Lung (tissue), 12 donors: ENCODE data around the gene CLIC5. TPM values are rescaled to one million over a fixed set of nuclear protein-coding genes. Genes with fewer than 3 reads are reported as not detected.

Experiments used
- ATAC-seq: fragments of 200-7000 bp; cut with Tn5 transposase; one replicate; pipeline ENCODE4 v1.9.1; 2020; ENCODE audit warnings: moderate number of reproducible peaks; ENCODE audit not compliant: insufficient read depth, low FRiP score
- DNase-seq, 3 donors: peaks; one replicate each; pipeline ENCODE4 v3.0.0-alpha.2; 2013 to 2017
- H3K27ac ChIP-seq, 2 donors: one replicate each; pipeline ENCODE4 v1.5.1; 2013; ENCODE audit warnings: mild to moderate bottlenecking in 2 of 2, moderate library complexity in 2 of 2, control low read depth in 1 of 2, inconsistent platforms in 1 of 2, low read depth in 1 of 2, low read length in 1 of 2
- H3K27me3 ChIP-seq, 3 donors: one replicate each; pipeline ENCODE4 v1.5.1; 2013; ENCODE audit warnings: low read length in 2 of 3; ENCODE audit not compliant: control insufficient read depth in 3 of 3, insufficient read depth in 3 of 3
- H3K36me3 ChIP-seq, 4 donors: one replicate each; pipeline ENCODE4 v1.5.1; 2013; ENCODE audit warnings: low read length in 4 of 4, mild to moderate bottlenecking in 1 of 4, moderate library complexity in 1 of 4; ENCODE audit not compliant: control insufficient read depth in 4 of 4, insufficient read depth in 4 of 4
- H3K4me1 ChIP-seq, 5 donors: one replicate each; pipeline ENCODE4 v1.5.1; 2013; ENCODE audit warnings: low read length in 5 of 5, mild to moderate bottlenecking in 2 of 5, moderate library complexity in 1 of 5; ENCODE audit not compliant: control insufficient read depth in 5 of 5, insufficient read depth in 5 of 5
- H3K4me3 ChIP-seq: one replicate; pipeline ENCODE4 v1.5.1; 2013; ENCODE audit warnings: mild to moderate bottlenecking, control low read depth, moderate library complexity
- H3K9ac ChIP-seq, 2 donors: one replicate each; pipeline ENCODE4 v1.5.1; 2013; ENCODE audit warnings: low read length in 2 of 2, control low read depth in 1 of 2; ENCODE audit not compliant: insufficient read depth in 1 of 2
- H3K9me3 ChIP-seq, 4 donors: one replicate each; pipeline ENCODE4 v1.5.1; 2013; ENCODE audit warnings: low read length in 3 of 4, mild to moderate bottlenecking in 1 of 4, moderate library complexity in 1 of 4; ENCODE audit not compliant: control insufficient read depth in 4 of 4, insufficient read depth in 3 of 4
- CTCF ChIP-seq: IDR thresholded peaks from 2 replicates; pipeline ENCODE4 v1.5.1; 2012; ENCODE audit warnings: mild to moderate bottlenecking; ENCODE audit errors: control extremely low read depth, extremely low read depth
- WGBS, 2 donors: extraction: QIAGEN DNeasy Blood & Tissue Kit; methylation state at CpG; one replicate each; pipeline ENCODE4 v1.1.7; 2013; 5-methylcytosine and 5-hydroxymethylcytosine counted together
- polyA plus RNA-seq, 2 donors: library from polyadenylated mRNA; stranded (reverse); fragments of 200-250 nt; gene quantifications; one replicate each; pipeline ENCODE4 v1.2.1, GENCODE V29; 2013
- total RNA-seq, 2 donors: library from RNA; depleted of rRNA in 1 of 2; stranded (reverse); fragments of >200 nt in 1 of 2; gene quantifications; one replicate each; pipeline ENCODE4 v1.2.1, GENCODE V29; 2014 to 2021
- donor health status: control.
- donor health status: control.
- donor health status: Bipolar disorder and iron deficiency.
- donor health status: healthy.
- donor health status: DM: yes; HTN: yes; CAD: no.

Gene CLIC5
- total and polyA plus RNA-seq, 4 donors: 14.8 to 92.3 (median 40.7) TPM

DNA sequence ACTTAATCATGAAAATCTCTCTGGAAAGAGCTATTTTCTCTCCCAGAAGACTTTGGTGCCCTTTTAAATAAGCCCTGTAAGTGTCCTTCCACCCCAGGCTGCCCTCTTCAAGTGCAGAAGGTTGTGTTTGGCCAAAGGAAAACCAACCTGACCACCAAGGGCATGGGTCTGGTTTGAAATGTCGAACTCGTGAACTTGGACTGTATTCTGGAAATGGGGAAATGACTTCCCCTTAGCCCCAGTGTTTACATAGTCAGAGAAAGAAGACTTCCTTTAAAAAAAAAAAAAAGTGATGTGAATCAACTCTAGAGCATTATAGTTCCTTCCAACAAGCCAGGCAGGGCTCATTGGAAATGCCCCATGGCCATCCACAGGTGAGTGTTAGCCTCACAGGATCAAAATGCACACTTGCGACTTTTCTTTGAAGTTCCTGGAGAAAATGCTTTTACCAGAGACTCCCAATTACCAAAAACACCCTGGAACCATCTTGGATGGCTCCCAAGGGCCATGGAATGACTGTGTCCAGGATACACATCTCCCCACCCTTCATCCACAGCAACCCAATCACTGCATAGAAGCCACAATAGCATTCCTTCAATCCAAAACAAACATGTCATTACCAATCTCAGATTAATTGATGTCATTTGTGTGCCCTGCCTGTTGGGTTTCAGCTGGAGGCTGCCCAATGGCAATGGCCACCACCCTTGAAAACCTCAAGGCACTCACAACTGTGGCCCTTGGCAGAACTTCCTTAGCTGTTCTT is 133.8 kb downstream of the CLIC5 start:
- TF ChIP-seq CTCF: no peak
- Histone ChIP-seq H3K9ac (no peak overlapping the region), H3K9me3 (no peaks in the 10 kb centered on the region), H3K27ac (no peak overlapping the region), H3K27me3 (peaks cover 0 to 4% (median 0%) of the 10 kb centered on the region in 3 donors), H3K4me1 (peaks cover 4 to 33% (median 12%) of the 10 kb centered on the region in 5 donors), H3K4me3 (no peak overlapping the region), H3K36me3 (no peaks in the 10 kb centered on the region)
- peak in 1 of 3 donors; percentile 27 for DNase-seq
- 45 to 68% methylated on average over 3 of the region's 3 CpGs for WGBS, 2 donors
- ATAC-seq: no peak

GRCh38 chr6:45880676-45881075 is 135.0 kb downstream of the CLIC5 start:
- TF ChIP-seq CTCF: no peak
- no peaks in the 10 kb centered on the region for H3K36me3 ChIP-seq
- H3K27me3 ChIP-seq: no peaks in the 10 kb centered on the region
- no peaks in the 10 kb centered on the region for H3K9me3 ChIP-seq
- ATAC-seq (no peak), DNase-seq (peak in 2 of 3 donors; percentile 42 to 65)
- peaks cover 3 to 33% (median 12%) of the 10 kb centered on the region in 5 donors for H3K4me1 ChIP-seq
- no peak overlapping the region for H3K27ac ChIP-seq
- H3K4me3 ChIP-seq: no peak overlapping the region
- H3K9ac ChIP-seq: no peak overlapping the region
- WGBS, 2 donors: 67 to 89% methylated on average over 6 of the region's 6 CpGs

- Histone ChIP-seq H3K27ac (no peak overlapping the region), H3K36me3 (no peaks in the 10 kb centered on the region), H3K9ac (no peak overlapping the region), H3K27me3 (no peaks in the 10 kb centered on the region), H3K4me1 (peaks cover 3 to 33% (median 12%) of the 10 kb centered on the region in 5 donors), H3K9me3 (no peaks in the 10 kb centered on the region), H3K4me3 (no peak overlapping the region)
- peak; percentile 27 for ATAC-seq
- peak; percentile 90 to 95 (median 93) for DNase-seq
- WGBS, 2 donors: 62 to 77% methylated on average over 5 of the region's 5 CpGs
- no peak for TF ChIP-seq CTCF
Observed at GRCh38 chr6:45880159-45880558, 135.5 kb downstream of the CLIC5 start.
